ENCODE data around the gene NR4A3. TPM values are rescaled to one million over a fixed set of nuclear protein-coding genes. Genes with fewer than 3 reads are reported as not detected.

The NR4A3 gene
- total and polyA plus RNA-seq, 2 of the 13 experiments (the other 11 are each of a cell fraction or from before 2014, with no cell fraction given) = 0.02 to 0.09 TPM

GRCh38 chr9:99803694-99804093 is 18.0 kb upstream of the NR4A3 start:
- ChIA-PET CTCF (ENCODE audit: low intra/inter-chr PET ratio, low total read pairs) (no interaction called here), POLR2A (no interaction called here)
- H3K4me1 ChIP-seq (ENCODE audit: insufficient read depth, low read length) = no peaks in the 10 kb centered on the region
- no peak overlapping the region for H2AFZ ChIP-seq (ENCODE audit: low read length)
- H3K9ac ChIP-seq (ENCODE audit: insufficient read depth, low read depth, low read length) = no peak overlapping the region
- in situ Hi-C loops (cut with HindIII; ENCODE audit: extremely low pct_ligation_motif_present, low pct_unique_long_range_greater_than_20kb) = loop anchor here (10.0 kb wide), 2 partner anchors 211 to 619 kb away; no protein-coding TSS in a partner anchor
- H3K79me2 ChIP-seq (ENCODE audit: insufficient read depth, low read length) = no peaks in the 10 kb centered on the region
- ATAC-seq = no peak
- 100% methylated on average over 2 of the region's 2 CpGs for WGBS (ENCODE audit: low lambda C conversion rate)
- H3K4me3 ChIP-seq (replicated peaks in 1 of 3; ENCODE audit: insufficient read depth in 1 of 3, low read depth in 2 of 3, low read length in 3 of 3) = no peak overlapping the region
- BruUV-seq (replicated peaks) = no TSS peak
- intact Hi-C loops (cut with micrococcal nuclease; ENCODE audit: unreplicated experiment) = no loop called here
- H3K27me3 ChIP-seq (ENCODE audit: control insufficient read depth in 1 of 2, insufficient read depth in 2 of 2, low read length in 2 of 2) = no peaks in the 10 kb centered on the region
- H3K27ac ChIP-seq (ENCODE audit: extremely low read length, insufficient read depth, low read length) = no peak overlapping the region
- DNase-seq (ENCODE audit: low spot score) = no peak
- no peaks in the 10 kb centered on the region for H3K36me3 ChIP-seq (replicated peaks in 1 of 2; ENCODE audit: control insufficient read depth in 1 of 2, insufficient read depth in 2 of 2, low read length in 2 of 2)
- FAIRE-seq = no peak
- no peak overlapping the region for H3K4me2 ChIP-seq (ENCODE audit: low read depth, low read length)
- H4K20me1 ChIP-seq (ENCODE audit: insufficient read depth, low read length) = no peaks in the 10 kb centered on the region
- no peaks in the 10 kb centered on the region for H3K9me3 ChIP-seq (ENCODE audit: low read length)
- TF ChIP-seq ZKSCAN8 (CRISPR knock-in tag; IDR thresholded peaks at IDR 0.05; ENCODE audit: borderline replicate concordance) = no peak
- TF ChIP-seq ZNF800 (CRISPR knock-in tag; IDR thresholded peaks at IDR 0.05) = no peak
- TF ChIP-seq ZNF652 (CRISPR knock-in tag; IDR thresholded peaks at IDR 0.05; ENCODE audit: borderline replicate concordance, low read depth) = no peak
- no peak for TF ChIP-seq ZSCAN31 (CRISPR knock-in tag; IDR thresholded peaks at IDR 0.05; ENCODE audit: low read depth)
- TF ChIP-seq ZNF407 (CRISPR knock-in tag; IDR thresholded peaks at IDR 0.05; ENCODE audit: not compliant biosample characterization) = no peak
- no peak for TF ChIP-seq DBP (CRISPR knock-in tag; IDR thresholded peaks at IDR 0.05; ENCODE audit: not compliant biosample characterization)
- TF ChIP-seq KLF15 (CRISPR knock-in tag; IDR thresholded peaks at IDR 0.05; ENCODE audit: borderline replicate concordance) = no peak
- no peak for TF ChIP-seq ATF4 (CRISPR knock-in tag; IDR thresholded peaks at IDR 0.05)
- no peak for TF ChIP-seq HMGXB4 (CRISPR knock-in tag; IDR thresholded peaks at IDR 0.05; ENCODE audit: borderline replicate concordance in 1 of 2, low read depth in 1 of 2)

Measured in HepG2 (cell line).